K562 (cell line): ENCODE measurements around the gene PRKAR2B. TPM values are rescaled to one million over a fixed set of nuclear protein-coding genes. Genes with fewer than 3 reads are reported as not detected.

ENCODE experiments used
- CBX8 ChIP-seq: fragments of 200-600 bp; sonication (generic); IDR thresholded peaks from 2 replicates; pipeline ENCODE4 v1.6.1; 2012; ENCODE audit warnings: borderline replicate concordance, mixed run types, low read depth, mild to moderate bottlenecking, moderate library complexity, mixed read lengths, low read length, control low read depth, inconsistent platforms; ENCODE audit not compliant: poor library complexity, severe bottlenecking; ENCODE audit errors: extremely low read depth
- ERF ChIP-seq: fragments of 450-650 bp; formaldehyde crosslinking; IDR thresholded peaks from 2 replicates; pipeline ENCODE4 v1.4.0; 2020; ENCODE audit warnings: mild to moderate bottlenecking, mixed read lengths
- ESRRB ChIP-seq: fragments of 250-450 bp; sonication (Bioruptor Pico); IDR thresholded peaks from 2 replicates; pipeline ENCODE4 v1.5.0; 2020; ENCODE audit warnings: mild to moderate bottlenecking, moderate library complexity, borderline replicate concordance
- GABPA ChIP-seq: fragments of 200-800 bp; sonication (Bioruptor generic); conservative IDR thresholded peaks from 2 replicates; pipeline ENCODE4 v1.6.1; 2016; ENCODE audit warnings: low read depth, missing genetic modification characterization, missing compliant biosample characterization
- HLTF ChIP-seq: fragments of 450-650 bp; IDR thresholded peaks from 2 replicates; pipeline ENCODE4 v1.6.1; 2016
- KAT7 ChIP-seq: sonication (generic); formaldehyde crosslinking; IDR thresholded peaks from 2 replicates; pipeline ENCODE4 v1.8.0; 2022; ENCODE audit warnings: missing genetic modification reagents, mild to moderate bottlenecking, borderline replicate concordance
- MTA2 ChIP-seq: fragments of 450-650 bp; IDR thresholded peaks from 2 replicates; pipeline ENCODE4 v1.6.1; 2016; ENCODE audit warnings: low read depth
- NRF1 ChIP-seq, 2 experiments: fragments of 450-650 bp; IDR thresholded peaks in 1 of 2; conservative IDR thresholded peaks in 1 of 2; 2 replicates each; pipeline ENCODE4 v1.6.1; 2014; ENCODE audit warnings: mild to moderate bottlenecking in 2 of 2
- SRSF1 ChIP-seq: fragments of 200-400 bp; formaldehyde crosslinking; IDR thresholded peaks from 2 replicates; pipeline ENCODE4 v1.6.1; 2017; ENCODE audit warnings: mild to moderate bottlenecking, low read depth, low read length, moderate library complexity
- STAT5A ChIP-seq: IDR thresholded peaks from 2 replicates; pipeline ENCODE4 v1.6.1; 2012; ENCODE audit warnings: low read length, inconsistent platforms, borderline replicate concordance
- TFAM ChIP-seq: fragments of 250-450 bp; sonication (Bioruptor Pico); conservative IDR thresholded peaks from 2 replicates; pipeline ENCODE4 v1.5.0; 2021; ENCODE audit warnings: mild to moderate bottlenecking, moderate library complexity
- ZFX ChIP-seq: sonication (generic); formaldehyde crosslinking; IDR thresholded peaks from 2 replicates; pipeline ENCODE4 v1.8.0; 2022; ENCODE audit warnings: mild to moderate bottlenecking, missing genetic modification reagents, moderate library complexity
- ZNF224 ChIP-seq: sonication (generic); formaldehyde crosslinking; IDR thresholded peaks from 2 replicates; pipeline ENCODE4 v1.8.0; 2022; ENCODE audit warnings: mild to moderate bottlenecking, missing genetic modification reagents
- ZNF551 ChIP-seq: fragments of 250-450 bp; sonication (Bioruptor Pico); IDR thresholded peaks from 2 replicates; pipeline ENCODE4 v1.5.0; 2021; ENCODE audit warnings: mild to moderate bottlenecking, moderate library complexity
- ZNF589 ChIP-seq: fragments of 200-800 bp; sonication (Bioruptor generic); IDR thresholded peaks from 2 replicates; pipeline ENCODE4 v1.6.1; 2016; ENCODE audit warnings: low read depth, missing genetic modification characterization, missing compliant biosample characterization
- ZNF699 ChIP-seq: fragments of 250-450 bp; sonication (Bioruptor Pico); IDR thresholded peaks from 2 replicates; pipeline ENCODE4 v1.8.0; 2021; ENCODE audit warnings: mild to moderate bottlenecking, moderate library complexity; ENCODE audit not compliant: insufficient replicate concordance
- polyA plus RNA-seq, 8 experiments: library from polyadenylated mRNA; depleted of rRNA in 4 of 8; stranded (reverse) in 5 of 8; unstranded in 3 of 8; fragments of >200 nt; fragmentation: Nextera tagmentation in 2 of 8; fragmentation: Illumina TruSeq in 1 of 8; extraction: Ambion mirVana in 2 of 8; extraction: Trizol in 1 of 8; gene quantifications; 2 replicates each; pipeline versions ENCODE4 v1.2.1 to v1.2.3, GENCODE V29; 2011 to 2014; ENCODE audit warnings: inconsistent platforms in 1 of 8, missing spikeins in 1 of 8
- total RNA-seq, 7 experiments: library from RNA; depleted of rRNA in 6 of 7; stranded (reverse); fragments of >200 nt in 6 of 7; fragmentation: Illumina TruSeq in 2 of 7; extraction: Trizol in 2 of 7; gene quantifications; 2 replicates each; pipeline versions ENCODE4 v1.2.1 to v1.2.3, GENCODE V29; 2011 to 2021; ENCODE audit warnings: low replicate concordance in 1 of 7
- TF ChIP-seq, protein P1 (sequence below): fragments of 450-650 bp; IDR thresholded peaks from 2 replicates; pipeline ENCODE4 v1.6.1; 2017; ENCODE audit warnings: mild to moderate bottlenecking, moderate library complexity
- TF ChIP-seq, protein P2 (sequence below): fragments of 250-450 bp; sonication (Bioruptor Pico); IDR thresholded peaks from 2 replicates; pipeline ENCODE4 v1.5.0; 2021
- TF ChIP-seq, protein P3 (sequence below): fragments of 450-650 bp; formaldehyde crosslinking; IDR thresholded peaks from 2 replicates; pipeline ENCODE4 v1.4.0; 2020; ENCODE audit warnings: mild to moderate bottlenecking, moderate library complexity
- TF ChIP-seq, protein P4 (sequence below), 2 experiments: fragments of 450-650 bp in 1 of 2; IDR thresholded peaks; 2 replicates each; pipeline ENCODE4 v1.6.1; 2011 to 2017; ENCODE audit warnings: low read depth in 2 of 2, antibody characterized with exemption in 1 of 2, borderline replicate concordance in 1 of 2, low read length in 1 of 2, mild to moderate bottlenecking in 1 of 2, mixed read lengths in 1 of 2; ENCODE audit not compliant: control insufficient read depth in 1 of 2

The PRKAR2B gene
- total and polyA plus RNA-seq, 9 of the 15 experiments (the other 6 are each of a cell fraction or from before 2014, with no cell fraction given), result 59.0 to 173 (median 129) TPM

DNA sequence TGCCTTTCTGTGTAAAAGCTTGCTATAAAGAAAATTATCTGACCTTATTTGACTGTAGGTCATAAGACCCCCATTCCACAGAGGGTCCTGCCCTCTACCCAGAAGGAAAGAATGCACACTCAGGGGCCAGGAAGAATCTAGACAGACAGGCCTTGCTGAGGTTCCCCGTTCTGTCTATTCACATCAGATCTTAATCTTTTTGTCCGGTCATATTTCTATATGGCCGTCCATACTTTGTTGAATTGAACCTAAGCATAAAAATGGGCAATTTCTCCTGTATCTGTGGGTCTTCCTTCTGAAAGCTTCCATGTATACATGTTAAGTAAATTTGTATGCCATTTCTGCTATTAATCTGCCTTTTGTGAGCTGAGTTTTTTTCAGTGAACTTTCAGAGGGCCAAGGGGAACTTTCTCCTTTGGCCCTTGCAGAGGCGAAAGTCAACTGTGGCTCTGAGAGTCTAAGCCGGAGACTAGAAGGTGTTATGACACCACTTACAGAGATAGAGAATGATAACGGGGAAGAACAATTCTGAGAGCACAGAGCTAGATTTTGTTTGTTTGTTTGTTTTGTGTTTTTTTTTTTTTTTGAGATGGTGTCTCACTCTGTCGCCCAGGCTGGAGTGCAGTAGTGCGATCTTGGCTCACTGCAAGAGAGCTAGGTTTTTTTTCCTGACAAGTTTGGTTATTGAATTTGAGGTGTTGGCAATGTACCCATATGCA is 11.6 kb upstream of the PRKAR2B start (continued):
- TF ChIP-seq, protein P1, sequence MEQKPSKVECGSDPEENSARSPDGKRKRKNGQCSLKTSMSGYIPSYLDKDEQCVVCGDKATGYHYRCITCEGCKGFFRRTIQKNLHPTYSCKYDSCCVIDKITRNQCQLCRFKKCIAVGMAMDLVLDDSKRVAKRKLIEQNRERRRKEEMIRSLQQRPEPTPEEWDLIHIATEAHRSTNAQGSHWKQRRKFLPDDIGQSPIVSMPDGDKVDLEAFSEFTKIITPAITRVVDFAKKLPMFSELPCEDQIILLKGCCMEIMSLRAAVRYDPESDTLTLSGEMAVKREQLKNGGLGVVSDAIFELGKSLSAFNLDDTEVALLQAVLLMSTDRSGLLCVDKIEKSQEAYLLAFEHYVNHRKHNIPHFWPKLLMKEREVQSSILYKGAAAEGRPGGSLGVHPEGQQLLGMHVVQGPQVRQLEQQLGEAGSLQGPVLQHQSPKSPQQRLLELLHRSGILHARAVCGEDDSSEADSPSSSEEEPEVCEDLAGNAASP, result no peak
- TF ChIP-seq ERF (CRISPR knock-in tag), result no peak
- no peak for TF ChIP-seq TFAM (CRISPR knock-in tag)
- TF ChIP-seq, protein P2, sequence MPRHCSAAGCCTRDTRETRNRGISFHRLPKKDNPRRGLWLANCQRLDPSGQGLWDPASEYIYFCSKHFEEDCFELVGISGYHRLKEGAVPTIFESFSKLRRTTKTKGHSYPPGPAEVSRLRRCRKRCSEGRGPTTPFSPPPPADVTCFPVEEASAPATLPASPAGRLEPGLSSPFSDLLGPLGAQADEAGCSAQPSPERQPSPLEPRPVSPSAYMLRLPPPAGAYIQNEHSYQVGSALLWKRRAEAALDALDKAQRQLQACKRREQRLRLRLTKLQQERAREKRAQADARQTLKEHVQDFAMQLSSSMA, result no peak
- TF ChIP-seq, protein P3, sequence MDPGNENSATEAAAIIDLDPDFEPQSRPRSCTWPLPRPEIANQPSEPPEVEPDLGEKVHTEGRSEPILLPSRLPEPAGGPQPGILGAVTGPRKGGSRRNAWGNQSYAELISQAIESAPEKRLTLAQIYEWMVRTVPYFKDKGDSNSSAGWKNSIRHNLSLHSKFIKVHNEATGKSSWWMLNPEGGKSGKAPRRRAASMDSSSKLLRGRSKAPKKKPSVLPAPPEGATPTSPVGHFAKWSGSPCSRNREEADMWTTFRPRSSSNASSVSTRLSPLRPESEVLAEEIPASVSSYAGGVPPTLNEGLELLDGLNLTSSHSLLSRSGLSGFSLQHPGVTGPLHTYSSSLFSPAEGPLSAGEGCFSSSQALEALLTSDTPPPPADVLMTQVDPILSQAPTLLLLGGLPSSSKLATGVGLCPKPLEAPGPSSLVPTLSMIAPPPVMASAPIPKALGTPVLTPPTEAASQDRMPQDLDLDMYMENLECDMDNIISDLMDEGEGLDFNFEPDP (CRISPR knock-in tag), result no peak
- peak; percentile 91 for TF ChIP-seq HLTF
- no peak for TF ChIP-seq STAT5A
- no peak for TF ChIP-seq SRSF1
- TF ChIP-seq ZNF224 (CRISPR knock-in tag), result no peak
- TF ChIP-seq MTA2, result no peak
- no peak for TF ChIP-seq GABPA (tag)
- no peak for TF ChIP-seq ZNF699 (CRISPR knock-in tag)
- TF ChIP-seq ZNF551 (CRISPR knock-in tag), result no peak
- no peak for TF ChIP-seq KAT7 (CRISPR knock-in tag)
- TF ChIP-seq ESRRB (CRISPR knock-in tag), result no peak
- no peak for TF ChIP-seq CBX8
- TF ChIP-seq NRF1 (conservative IDR thresholded peaks at IDR 0.05 in 1 of 2, IDR thresholded peaks at IDR 0.05 in 1 of 2), result no peak
- TF ChIP-seq ZNF589, result no peak
- TF ChIP-seq, protein P4, sequence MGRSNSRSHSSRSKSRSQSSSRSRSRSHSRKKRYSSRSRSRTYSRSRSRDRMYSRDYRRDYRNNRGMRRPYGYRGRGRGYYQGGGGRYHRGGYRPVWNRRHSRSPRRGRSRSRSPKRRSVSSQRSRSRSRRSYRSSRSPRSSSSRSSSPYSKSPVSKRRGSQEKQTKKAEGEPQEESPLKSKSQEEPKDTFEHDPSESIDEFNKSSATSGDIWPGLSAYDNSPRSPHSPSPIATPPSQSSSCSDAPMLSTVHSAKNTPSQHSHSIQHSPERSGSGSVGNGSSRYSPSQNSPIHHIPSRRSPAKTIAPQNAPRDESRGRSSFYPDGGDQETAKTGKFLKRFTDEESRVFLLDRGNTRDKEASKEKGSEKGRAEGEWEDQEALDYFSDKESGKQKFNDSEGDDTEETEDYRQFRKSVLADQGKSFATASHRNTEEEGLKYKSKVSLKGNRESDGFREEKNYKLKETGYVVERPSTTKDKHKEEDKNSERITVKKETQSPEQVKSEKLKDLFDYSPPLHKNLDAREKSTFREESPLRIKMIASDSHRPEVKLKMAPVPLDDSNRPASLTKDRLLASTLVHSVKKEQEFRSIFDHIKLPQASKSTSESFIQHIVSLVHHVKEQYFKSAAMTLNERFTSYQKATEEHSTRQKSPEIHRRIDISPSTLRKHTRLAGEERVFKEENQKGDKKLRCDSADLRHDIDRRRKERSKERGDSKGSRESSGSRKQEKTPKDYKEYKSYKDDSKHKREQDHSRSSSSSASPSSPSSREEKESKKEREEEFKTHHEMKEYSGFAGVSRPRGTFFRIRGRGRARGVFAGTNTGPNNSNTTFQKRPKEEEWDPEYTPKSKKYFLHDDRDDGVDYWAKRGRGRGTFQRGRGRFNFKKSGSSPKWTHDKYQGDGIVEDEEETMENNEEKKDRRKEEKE (IDR thresholded peaks at IDR 0.05; ENCODE audit: borderline replicate concordance in 1 of 2, control insufficient read depth in 1 of 2, low read depth in 2 of 2, low read length in 1 of 2), result no peak
- no peak; the same call in 1 of the 2 replicates for TF ChIP-seq ZFX (CRISPR knock-in tag)
